GM23248 (cell line): ENCODE data around the gene TEF.

ENCODE experiments used
- EZH2 ChIP-seq: fragments of 200-600 bp; sonication (generic); IDR thresholded peaks from 2 replicates; pipeline ENCODE4 v1.6.1; 2018; ENCODE audit warnings: antibody characterized with exemption, mild to moderate bottlenecking; ENCODE audit not compliant: insufficient read depth, poor library complexity, severe bottlenecking
- EZH2phosphoT487 ChIP-seq: fragments of 200-600 bp; sonication (generic); IDR thresholded peaks from 2 replicates; pipeline ENCODE4 v1.6.1; 2018; ENCODE audit warnings: antibody characterized with exemption, moderate library complexity, mild to moderate bottlenecking, low read depth; ENCODE audit not compliant: insufficient read depth

- no peak for TF ChIP-seq EZH2
- no peak for TF ChIP-seq EZH2phosphoT487
Measured at GRCh38 chr22:41333806-41334205, 47.9 kb upstream of the TEF start.
